ENCODE data around the gene RAPGEF1.

GRCh38 chr9:131583337-131583645 lies 156.6 kb downstream of the RAPGEF1 start:
- TF ChIP-seq EZH2 (IDR thresholded peaks at IDR 0.05) (no peak), POLR2AphosphoS5 (IDR thresholded peaks at IDR 0.05; ENCODE audit: borderline replicate concordance, low read depth, low read length) (no peak)

Measured in SK-N-MC (cell line).